GM18502 (cell line): ENCODE data around the gene CCT8.
"Not testable (repeated sequence)": the region's sequence is repeated elsewhere in the genome, so short reads cannot be mapped to it uniquely, and the experiment has no call there.

ENCODE experiments used
- ATAC-seq: cut with Tn5 transposase; IDR thresholded peaks from one replicate; pipeline ENCODE4 v1.9.1; 2021; ENCODE audit warnings: mild to moderate bottlenecking; ENCODE audit not compliant: unreplicated experiment, poor library complexity

CCT8 gene

GRCh38 chr21:29024474-29025327, 48.7 kb downstream of the CCT8 start, which contains the start of gene USP16:
TSS of gene USP16 (plus strand) at chr21:29024668. CDS start at chr21:29027914, 3,246 bp downstream.
- peak; percentile 99 for ATAC-seq

- no peak for ATAC-seq
Measured at GRCh38 chr21:29022166-29022565, 51.3 kb downstream of the CCT8 start.

- ATAC-seq: peak; percentile 27
Measured at GRCh38 chr21:29018540-29018939, 54.9 kb downstream of the CCT8 start.

- no peak for ATAC-seq
Measured at GRCh38 chr21:29017639-29018237, 55.7 kb downstream of the CCT8 start.

- ATAC-seq: not testable (repeated sequence)
Measured at GRCh38 chr21:29011236-29011635, 62.2 kb downstream of the CCT8 start.

GRCh38 chr21:29008367-29008766, 65.1 kb downstream of the CCT8 start:
- ATAC-seq: no peak

GRCh38 chr21:29007810-29008209, 65.6 kb downstream of the CCT8 start:
- no peak for ATAC-seq

GRCh38 chr21:29007135-29007534, 66.3 kb downstream of the CCT8 start:
- no peak for ATAC-seq
